GM18499 (cell line): Measurements from ENCODE around the gene CHCHD6.

Source experiments
- ATAC-seq: cut with Tn5 transposase; IDR thresholded peaks from one replicate; pipeline ENCODE4 v1.9.1; 2021; ENCODE audit warnings: moderate number of reproducible peaks; ENCODE audit not compliant: insufficient read depth, unreplicated experiment

The CHCHD6 gene

DNA sequence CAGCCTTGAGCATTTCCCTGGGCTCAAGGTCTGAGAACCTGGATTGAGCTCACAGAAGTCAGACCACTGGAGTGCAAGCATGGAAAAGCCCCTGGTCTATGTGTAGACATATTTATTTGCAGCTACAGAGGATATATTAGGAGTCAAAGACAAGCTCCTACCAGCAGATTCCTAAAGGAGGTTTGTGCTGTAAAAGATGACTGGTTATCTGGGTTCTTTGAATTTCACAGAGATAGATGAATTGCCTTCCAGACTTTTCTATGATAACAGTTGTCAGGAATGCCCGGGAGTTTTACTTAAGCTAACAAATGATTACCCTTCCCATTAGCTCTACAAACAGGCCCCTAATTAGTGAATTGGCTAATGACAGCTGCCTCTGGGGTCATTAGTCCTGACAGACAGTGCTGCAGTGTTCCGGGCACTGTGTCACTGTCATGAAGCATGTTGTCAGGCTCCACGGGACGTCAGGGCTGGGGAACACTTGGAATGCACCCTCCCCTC lies 230.0 kb downstream of the CHCHD6 start:
- ATAC-seq = no peak

DNA sequence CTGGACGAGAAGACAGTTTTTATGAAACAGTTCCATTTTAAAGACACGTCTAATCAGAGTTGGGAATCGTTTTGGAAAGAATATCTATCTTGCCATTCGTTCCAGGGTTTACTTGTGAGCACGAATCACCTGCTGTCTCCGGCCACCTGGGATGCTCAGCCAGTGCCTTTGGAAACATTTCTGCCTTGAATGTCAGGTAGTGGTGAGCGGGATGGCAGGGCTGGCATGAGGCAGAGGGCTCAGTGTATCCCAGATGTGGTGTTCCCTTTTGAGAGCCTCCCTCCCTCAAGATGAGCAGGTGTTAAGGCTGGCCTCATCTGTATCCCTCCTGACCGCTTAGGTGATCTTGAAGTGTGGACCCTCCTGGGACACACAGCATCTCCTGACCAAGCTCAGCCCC lies 231.0 kb downstream of the CHCHD6 start:
- ATAC-seq = no peak

DNA sequence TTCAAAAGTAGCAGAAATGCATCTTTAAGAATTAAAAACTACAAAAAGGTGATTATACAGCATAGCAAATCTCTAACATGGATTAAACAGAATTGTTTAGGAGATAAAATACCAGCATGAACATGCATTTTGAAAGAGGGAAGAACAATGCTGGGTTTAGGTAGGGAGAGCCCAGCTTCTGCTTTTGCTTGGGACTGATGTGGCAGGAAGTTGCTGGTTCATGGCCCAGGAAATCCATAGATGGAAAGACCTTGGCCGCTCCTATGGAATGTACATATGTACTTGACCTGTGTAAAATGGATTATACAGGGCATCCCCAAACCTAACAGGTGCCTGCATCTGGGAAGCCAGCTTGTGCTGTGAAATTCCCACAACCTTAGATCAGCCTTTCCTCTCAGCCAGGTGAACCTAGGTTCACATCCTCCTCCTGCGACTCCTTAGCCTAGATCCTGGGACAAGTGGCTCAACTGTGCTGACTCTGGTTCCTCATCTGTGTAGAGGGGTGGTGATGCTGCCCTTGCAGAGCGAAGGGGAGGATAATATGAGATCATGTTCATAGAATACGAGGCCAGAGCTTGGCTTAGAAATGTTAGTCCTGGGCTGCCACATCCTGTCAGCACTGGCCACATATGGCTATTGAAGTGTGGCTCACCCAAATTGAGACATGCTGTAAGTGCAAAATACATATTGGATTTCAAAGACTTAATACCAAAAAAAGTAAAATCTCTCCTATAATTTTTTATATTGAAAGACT lies 231.9 kb downstream of the CHCHD6 start:
- no peak for ATAC-seq

DNA sequence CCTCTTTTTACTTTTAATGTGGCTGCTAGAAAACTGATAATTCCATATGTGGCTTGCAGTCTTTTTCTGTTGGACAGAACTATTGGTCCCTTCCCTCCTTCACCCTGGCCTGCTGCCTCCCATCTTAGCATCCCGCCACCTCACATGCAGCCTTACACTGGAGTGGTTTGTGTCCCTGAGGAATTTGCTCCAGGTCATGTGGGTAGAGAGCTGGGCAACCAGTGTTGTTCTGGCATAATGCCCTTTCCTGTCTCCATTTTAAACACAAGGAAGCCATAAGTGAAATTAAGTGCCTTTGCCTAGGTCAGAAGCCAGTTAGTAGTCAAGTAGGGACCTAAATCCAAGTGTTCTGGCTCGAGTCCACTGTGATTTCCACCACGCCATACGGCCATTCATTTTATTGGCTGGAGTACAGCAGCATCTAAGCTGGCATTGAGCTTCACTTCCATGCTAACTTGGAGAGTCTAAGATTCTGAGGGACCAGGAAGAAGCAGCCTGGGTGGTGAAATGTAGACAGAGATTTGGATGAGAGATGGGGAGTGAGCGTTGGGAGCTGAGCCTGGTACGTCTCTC lies 232.9 kb downstream of the CHCHD6 start:
- ATAC-seq = no peak

DNA sequence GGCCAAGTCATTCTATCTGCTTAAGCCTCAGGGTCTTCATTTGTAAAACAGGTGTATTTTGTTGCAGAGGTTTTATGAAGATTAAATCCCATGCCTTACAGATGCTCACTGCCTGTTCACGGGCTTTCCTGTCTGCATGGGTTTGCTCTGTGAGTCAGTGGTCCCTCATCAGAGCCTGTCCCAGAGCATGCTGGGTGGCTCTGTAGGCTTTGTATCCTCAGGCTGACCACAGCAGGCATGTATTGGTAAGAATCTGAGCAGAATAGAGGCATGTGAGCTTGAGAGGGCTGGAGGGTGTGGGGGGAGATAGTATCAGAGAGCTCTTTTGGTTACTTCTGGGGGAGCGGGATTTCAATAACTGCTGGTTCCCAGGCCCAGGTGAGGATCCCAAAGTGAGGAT lies 233.5 kb downstream of the CHCHD6 start:
- no peak for ATAC-seq

DNA sequence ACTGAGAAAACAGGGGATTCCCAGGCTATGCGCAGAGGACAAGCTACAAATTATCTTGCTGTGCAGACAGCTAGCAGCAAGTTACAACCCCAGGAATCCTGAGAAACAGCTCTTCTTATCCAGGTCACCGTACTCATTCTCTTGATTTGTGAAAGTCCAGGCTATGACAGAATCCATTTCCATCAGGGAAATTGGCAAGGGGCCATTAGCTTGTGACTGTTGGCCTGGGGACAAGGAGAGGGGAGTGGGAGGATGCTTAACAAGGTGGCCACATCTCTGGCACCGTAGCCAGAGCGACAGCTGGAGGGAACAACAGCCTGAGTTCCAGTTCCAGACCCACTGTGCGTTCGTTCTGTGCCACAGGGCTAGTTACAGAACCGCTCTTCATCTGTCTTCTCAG lies 233.9 kb downstream of the CHCHD6 start:
- no peak for ATAC-seq

DNA sequence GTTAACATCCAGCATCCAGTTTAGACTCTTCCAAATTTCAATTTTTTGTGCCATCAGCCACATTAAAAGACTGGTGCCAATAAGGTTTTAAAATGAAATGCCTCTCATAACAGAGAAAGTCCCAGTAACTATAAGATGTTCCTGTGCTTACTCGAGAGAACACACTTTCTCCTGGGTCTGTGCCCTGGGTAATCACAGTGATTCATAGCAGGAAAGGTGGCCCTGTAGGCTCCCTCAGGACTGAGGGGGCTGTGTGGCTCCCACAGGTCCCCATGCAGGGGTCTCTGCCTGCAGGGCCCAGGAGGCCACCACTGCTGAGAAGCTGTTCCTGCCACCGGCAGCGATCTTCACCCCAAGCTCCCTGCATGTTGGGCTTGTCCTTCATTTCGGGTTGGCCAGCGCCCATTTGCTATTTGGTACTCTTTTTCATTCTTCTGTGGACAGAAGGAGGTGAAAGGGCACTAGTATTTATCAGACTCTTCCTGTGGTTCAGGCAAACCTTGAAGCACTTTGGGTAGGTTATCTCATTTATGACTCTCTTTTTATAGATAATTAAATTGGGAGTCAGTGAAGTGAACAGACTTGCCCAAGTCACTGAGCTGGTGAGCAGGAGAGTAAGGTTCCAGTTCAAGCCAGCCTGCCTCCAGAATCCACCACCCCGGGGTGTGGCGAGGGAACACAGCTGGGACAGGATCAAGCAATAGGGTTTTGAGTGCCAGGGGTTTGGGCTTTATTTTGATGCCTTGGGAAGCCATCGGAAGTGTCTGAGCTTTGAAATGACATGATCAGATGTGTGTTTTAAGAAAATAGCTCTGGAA lies 234.7 kb downstream of the CHCHD6 start:
- ATAC-seq = no peak

DNA sequence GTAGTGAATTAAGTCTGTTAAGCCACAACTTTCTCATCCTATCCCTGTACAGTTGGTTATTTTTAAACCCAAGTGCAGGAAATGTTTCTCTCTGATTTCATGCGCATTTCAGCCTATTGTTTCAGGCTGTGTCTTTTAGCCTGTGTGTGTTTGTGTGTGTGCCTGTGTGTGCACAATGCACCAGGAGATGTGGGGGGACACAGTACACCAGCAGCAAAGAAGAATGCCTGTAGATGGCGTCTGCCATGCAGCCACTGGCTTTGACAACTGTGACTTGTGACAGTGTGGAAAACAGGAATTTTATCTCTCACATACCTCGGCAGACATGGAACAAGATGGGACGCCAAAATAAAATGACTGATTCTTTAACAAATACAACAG lies 235.3 kb downstream of the CHCHD6 start:
- no peak for ATAC-seq

DNA sequence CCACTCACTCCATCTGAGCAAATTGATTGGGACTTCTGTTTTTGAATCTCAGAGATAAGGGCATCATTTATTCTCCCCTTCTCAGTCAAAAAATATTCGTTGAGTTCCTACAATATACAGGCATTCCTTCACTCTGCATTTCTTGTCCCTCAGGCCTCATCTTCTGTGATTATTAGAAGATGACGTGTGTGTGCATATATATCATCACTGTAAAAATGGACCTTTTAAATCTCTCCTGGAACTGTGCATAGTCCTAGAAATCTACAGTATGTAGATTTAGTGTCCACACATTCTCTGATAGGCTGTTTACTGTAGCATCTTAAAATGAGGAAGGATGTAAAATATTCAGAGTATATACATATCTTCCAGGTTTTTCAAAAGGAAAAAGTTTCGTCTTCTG lies 235.7 kb downstream of the CHCHD6 start:
- ATAC-seq = no peak

DNA sequence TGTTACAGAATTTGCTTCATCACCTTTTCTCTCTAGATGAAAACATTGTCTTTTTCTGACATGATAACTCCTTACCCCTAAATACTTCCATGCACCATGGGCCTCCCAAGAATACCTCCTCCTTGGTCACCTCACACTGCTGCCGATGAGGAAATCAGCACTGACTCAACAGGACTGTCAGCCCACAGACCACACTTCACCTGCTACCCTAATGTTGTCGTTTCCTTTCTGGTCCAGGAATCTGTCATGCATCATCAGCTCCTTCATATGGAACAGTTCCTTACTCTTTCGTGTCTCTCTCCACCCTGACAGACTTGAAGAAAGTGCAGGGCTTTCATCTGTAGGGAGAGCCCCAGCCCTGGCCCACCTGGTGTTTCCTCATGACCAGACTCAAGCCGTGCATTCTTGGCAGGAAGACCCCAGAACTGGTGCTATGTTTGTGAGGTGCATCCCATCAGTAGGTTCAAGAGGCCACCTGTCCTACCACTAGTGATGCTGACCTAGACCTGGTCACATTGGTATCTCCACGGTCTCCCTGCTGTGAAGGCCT lies 237.8 kb downstream of the CHCHD6 start:
- ATAC-seq = no peak

DNA sequence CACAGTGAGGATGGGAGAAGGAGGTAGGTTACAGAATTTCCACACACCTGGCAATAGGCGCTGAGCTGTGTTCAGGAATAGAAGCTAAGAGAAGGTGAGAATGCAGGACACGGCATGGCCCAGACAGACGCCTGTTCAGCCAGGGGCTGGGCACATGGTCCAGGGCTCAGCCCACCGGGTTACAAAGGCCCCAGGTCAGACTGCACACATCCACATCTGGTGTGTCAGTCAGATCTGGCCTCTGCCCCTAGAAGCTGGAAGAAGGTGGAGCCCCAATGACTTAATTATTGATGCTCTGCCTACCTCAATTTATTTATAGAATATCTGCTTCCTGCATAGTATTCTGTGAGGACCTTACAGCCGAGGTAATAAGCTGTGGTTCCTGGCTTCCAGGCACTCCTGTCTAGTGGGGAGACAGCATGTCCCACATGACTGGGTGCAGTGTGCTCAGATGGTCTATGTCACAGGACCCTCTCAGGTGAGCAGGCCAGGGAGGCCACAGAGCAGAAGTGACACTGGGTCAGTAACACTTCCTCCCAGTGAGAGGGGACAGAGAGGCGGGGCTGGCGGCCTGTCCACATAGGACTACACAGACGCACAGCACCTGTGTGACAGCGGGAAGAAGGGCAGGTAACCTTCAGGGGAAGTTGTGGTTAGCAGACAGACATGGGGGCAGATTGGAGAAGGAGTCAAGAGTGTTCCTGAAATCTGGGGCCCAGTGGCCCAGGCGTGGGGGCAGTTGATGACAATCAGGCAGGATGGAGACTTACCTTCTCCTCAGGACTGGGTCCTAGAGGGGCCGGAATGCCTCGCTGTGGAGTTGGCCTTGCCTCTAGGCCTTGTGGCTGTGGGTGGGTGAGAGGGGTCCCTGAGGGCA lies 240.3 kb downstream of the CHCHD6 start:
- no peak for ATAC-seq

DNA sequence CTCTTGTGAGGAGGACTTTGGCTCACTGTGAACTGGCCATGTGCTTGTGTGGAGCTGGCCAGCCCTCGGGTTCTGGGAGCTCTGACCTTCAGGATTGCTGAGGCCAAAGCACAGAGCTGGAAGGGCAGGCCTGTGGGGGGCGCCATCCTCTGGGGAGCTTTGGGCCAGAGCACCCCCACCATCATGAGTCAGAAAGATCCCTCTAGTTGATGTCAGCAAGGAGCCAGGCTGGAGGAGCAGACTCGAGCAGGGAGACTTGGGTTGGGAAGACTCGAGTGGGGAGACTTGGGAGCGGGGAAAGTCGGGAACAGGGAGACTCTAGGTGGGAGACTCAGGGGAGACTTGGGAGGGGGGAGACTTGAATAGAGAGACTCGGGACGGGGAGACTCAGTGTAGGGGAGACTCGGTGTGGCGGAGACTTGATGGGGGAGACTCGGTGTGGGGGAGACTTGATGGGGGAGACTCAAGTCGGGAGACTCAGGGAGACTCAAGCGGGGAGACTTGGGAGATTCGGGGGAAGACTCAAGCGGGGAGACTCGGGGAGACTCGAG lies 241.2 kb downstream of the CHCHD6 start:
- ATAC-seq = no peak

DNA sequence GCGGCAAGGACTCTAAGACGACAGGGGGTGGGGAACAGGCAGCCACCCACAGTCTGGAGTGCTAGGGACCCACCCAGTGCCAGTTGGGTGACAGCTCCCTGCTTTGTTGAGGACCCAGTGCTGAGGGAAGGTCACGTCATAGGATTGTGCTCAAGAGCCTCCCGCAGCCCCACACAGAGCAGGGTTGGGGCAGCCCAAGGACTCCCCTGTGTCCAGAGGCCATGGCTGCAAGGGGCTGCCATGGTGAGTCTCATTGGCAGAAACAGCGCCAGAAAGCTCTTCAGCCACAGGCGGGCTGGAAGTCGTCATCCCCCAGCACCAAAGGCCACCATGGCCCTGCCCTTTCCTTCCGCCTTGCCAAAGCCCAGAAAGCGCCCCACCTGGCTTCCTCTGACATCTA lies 241.9 kb downstream of the CHCHD6 start:
- ATAC-seq = no peak

DNA sequence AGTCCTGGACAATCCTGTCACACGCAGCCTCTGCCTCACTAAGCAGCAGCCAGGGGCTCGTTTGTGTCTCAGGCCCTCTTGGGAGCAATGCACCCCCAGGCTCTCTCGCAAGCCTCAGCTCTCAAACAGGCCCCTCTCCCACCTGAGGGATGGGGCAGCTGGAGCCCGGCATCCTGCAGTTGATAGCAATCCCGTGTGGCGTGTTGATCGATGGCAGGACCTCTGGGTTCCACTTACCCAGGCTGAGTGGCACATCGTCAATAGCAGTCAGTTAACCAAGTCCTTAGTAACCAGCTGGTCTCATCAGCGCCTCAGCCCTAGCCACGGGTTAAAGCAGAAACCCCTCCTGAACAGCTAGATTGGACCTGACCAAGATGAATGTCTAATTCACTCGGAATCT lies 242.4 kb downstream of the CHCHD6 start:
- ATAC-seq = no peak

DNA sequence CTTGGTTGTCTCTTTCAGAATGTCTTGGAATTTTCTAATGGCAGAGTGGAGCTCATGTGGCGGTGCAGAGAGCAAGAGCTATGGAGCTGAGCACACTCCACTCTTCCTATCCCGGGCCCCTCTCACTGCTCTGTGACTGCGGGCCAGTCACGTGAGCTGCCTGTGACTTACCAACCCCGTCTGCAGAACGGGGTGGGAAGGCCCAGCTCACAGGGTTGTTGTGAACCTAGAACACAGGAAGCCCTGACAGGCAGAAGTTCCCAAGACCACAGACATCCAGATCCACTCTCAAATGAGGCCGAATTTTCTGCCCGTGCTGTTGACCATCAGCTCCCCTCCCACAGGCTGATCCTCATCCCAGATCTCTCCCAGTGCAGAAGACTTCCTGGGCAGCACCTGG lies 243.4 kb downstream of the CHCHD6 start:
- ATAC-seq = no peak

DNA sequence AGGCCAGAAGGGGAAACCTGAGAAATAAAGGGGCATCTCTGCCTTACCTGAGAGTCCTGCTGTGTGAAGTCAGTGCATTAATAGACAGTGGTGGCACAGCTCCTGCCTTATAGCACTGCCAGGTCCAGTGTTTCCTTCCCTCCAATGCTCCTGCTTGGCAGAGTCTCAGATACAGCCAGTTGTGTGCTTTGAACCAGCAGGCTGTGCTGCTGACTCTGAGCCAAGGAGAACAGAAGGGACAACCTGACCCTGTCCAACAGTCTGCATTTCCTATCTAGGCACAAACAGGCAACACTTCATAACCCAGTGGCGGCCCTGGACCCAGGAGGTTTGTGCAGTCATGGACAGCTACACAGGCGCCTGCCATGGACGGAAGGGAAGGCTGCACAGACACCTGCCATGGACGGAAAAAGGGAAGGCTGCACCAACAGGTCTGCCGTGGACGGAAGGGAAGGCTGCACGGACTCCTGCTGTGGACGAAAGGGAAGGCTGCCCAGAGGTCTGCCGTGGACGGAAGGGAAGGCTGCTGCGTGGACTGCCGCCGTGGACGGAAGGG lies 245.0 kb downstream of the CHCHD6 start:
- ATAC-seq = no peak

DNA sequence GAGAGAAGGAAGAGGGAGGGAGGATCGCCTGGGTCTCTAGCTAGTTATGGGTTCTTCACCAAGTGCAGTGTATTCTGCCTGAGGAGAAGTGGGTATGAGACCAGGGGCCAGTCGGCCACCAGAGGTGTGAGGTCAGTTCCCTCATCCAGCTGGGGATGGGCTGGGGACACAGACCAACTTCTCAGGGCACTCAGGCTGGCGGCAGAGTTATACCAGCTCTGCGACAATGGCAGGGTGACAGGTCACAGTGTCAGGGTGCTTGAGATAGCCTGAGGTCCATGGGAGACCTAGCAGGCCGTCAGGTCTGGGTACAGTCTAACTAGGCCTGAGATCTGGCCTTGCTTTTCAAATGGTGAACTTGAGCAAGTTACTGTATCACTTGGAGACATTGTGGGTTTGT lies 247.5 kb downstream of the CHCHD6 start:
- no peak for ATAC-seq

DNA sequence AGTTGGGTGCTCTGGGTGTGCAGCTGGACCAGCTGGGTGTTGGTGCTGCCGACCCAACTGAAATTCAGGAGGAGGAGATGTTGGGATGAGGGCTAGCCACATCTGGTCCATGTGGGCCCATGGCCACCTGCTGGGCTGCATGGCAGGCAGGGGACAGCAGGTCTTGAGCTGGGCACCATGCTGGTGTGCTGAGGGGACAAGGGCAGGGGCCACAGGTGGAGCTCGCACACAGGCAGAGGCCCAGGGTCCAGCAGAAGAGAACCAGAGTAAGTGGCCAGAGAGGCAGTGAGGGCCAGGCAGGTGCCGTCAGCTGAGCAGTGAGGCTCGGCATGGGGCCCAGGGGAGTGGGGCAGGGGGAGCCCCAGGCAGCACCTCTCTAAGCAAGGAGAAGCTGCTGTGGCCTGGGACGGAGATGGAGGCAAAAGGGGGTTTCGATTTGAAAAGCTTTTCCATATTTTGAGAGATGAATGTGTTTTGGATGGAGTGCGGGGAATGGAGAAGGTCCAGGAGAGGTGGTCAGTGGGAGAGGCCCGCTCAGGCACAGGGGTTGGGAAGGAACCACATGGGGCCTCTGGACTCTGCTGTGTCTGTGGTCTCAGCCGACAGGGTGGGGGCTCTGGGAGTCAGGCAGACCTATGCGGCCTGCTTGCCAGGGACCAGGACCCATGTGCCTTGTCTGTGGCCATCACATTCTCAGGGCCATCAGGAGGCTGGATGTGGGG lies 248.4 kb downstream of the CHCHD6 start:
- no peak for ATAC-seq
